Globus pallidus (tissue), 1 donor: ENCODE measurements around the gene RNF224.
"Not testable (repeated sequence)": the region's sequence is repeated elsewhere in the genome, so short reads cannot be mapped to it uniquely, and the experiment has no call there.

ENCODE experiments used
- DNase-seq: peaks from one replicate; pipeline ENCODE4 v3.0.0-alpha.2; 2015; ENCODE audit warnings: low spot score

RNF224 gene

DNA sequence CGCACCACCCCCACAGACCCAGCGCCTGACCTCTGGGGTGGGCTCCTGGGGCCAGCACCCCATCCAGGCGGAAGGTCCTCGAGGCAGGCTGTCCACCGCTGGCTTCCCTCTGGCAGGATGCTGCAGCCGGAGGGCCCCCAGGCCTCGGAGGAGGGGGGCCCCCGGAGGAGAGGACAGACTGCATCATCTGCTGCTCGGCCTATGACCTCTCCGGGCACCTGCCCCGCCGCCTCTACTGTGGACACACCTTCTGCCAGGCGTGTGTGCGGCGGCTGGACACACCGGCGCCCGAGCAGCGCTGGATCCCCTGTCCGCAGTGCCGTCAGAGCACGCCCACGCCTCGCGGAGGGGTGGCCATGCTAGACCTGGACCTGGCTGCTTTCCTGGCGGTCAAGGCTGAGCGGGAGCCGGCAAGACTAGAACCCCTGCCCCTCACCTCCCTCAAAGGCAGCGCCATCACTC, 1.2 kb downstream of the RNF224 start:
- DNase-seq = no peak

- DNase-seq = no peak
Observed at GRCh38 chr9:137228968-137229896, 1.9 kb downstream of the RNF224 start.

DNA sequence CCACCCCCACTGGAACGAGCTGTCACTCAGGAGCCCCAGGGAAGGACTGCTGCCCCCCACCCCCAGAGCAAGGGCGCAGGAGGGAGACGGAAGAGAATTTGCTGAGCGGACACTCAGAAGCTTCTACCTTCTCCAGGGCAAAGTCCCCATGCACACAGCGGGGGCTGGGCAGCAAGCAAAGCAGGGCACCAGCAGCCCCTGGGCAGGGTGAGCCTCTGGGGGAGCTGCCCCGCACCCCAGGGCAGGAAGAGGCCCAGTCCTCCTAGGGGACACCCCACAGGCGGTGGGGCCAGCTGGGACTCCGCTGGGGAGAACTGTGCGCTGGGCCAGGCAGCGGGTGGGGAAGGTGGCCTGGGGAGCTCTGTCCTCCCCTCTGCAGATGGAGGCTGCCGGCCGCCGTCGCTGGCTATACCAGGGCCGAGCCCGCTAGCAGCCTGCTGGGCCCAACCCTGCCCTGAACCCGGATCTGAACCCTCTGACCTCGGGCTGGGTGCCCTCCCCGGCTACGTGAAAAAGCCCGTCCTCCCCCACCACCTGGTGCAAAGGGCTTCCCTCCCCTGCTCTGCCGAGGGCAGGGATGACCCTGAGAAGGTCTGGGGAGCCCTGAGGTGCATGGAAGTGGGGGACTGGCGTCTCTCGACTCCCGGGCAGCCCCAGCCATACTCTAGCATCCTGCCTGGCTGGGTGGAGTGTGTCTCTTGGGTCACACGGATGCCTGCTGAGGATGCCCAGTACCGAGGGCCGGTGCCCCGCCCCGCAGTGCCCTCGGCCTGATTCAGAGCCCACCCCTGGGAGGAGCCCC, 2.8 kb downstream of the RNF224 start:
- DNase-seq = no peak

DNA sequence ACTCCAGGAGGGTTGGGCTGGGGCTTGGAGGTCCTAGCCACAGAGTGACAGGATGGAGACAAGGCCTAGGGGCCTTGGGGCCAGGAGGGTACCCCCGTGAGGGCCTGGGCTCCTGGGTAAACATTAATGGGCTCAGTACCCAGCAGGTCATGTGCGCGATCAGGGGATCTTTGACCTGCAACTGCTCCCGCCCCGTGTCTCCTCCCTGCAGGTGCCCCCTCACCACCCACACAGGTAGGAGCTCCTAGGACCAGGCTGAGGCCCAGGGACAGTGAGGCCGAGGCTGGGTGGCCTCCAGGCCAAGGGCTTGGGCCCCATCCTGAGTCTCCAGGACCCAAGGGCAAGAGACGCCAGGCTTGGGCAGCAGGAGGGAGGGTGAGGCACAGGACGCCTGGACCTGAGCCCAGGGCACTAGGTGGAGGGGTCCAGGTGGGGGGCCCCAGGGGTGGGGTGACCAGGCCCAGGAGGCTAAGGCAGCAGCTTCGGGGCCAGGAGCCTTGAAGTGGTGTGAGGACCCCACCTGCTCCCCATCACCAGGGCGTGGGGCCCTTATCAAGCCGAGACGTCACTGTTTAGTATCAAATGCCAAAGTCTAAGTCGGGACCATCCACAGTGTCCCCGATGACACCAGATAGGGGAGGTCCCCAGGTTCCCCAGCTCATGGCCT, 3.5 kb downstream of the RNF224 start, which contains the start of gene SLC34A3:
SLC34A3 (plus strand) TSS at position 197 of the 667 bp plus-strand sequence. CDS start 802 bp downstream, outside the sequence.
- no peak for DNase-seq

DNA sequence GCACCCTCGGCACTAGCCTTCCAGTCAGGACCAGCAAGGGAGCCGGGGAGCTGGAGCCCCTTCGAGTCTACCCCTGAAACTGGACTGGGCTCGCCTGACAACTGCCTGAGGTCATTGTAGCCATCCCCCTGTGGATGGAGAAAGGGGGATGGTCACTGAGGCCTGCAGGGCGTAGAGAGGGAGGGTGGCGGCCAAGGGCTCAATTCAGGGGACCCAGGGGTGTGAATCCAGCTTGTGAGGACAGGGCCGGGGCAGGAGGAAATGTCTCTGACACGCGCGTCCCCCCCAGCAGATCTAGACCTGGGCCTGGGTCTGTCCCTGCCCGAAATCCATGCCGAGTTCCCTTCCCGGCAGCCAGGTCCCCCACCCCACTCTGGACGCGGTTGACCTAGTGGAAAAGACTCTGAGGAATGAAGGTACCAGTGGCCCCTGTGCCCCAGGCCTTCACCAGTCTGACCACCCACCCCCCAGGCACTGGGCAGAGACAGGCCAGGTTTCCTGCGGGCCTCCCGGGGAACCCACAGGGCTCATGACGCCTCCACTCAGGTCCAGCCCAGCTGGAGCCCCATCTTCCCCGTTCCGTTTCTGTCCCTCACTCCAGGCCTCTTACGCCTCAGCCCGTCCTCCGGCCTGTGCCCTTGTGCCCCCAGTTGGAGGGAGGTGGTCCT, 4.2 kb downstream of the RNF224 start:
- DNase-seq = no peak

GRCh38 chr9:137232101-137232500, 4.8 kb downstream of the RNF224 start:
- DNase-seq = no peak

- no peak for DNase-seq
Observed at GRCh38 chr9:137232510-137232909, 5.2 kb downstream of the RNF224 start.

GRCh38 chr9:137233143-137233980, 6.1 kb downstream of the RNF224 start:
- DNase-seq = no peak

GRCh38 chr9:137234055-137234697, 6.9 kb downstream of the RNF224 start:
- no peak for DNase-seq

DNA sequence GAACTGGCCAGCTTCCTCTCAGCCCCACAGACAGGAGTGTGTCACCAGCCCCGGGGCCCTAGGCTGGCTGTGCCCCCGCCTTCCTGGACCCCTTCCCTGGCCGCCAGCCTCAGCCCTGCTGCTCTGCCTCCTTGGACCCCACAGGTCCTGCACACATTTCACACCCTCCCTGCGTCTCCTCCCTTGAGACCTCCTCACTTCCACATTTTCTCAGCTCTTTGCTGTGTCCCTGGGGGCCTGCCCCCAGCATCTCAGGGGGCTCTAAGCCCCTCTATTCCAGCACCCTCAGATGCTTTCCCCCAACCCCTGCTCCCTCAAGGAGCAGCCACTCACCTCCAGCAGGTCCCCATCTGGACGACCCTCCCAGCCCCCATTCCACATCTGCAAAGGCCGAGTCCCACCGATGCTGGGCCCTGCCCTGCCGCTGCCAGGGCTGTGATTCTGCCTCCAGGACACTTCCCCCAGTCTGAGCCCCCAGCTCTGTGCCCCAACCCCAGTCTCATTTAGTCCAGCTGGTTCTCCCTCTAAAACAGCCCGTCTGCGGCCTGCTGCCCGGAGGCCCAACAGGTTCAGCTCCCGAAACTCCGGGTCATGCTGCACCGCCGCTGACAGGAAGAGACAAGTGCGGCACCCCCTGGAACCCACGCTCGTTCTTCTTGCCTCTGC, 7.6 kb downstream of the RNF224 start:
- DNase-seq = no peak

GRCh38 chr9:137235424-137236237, 8.3 kb downstream of the RNF224 start:
- DNase-seq = no peak

DNA sequence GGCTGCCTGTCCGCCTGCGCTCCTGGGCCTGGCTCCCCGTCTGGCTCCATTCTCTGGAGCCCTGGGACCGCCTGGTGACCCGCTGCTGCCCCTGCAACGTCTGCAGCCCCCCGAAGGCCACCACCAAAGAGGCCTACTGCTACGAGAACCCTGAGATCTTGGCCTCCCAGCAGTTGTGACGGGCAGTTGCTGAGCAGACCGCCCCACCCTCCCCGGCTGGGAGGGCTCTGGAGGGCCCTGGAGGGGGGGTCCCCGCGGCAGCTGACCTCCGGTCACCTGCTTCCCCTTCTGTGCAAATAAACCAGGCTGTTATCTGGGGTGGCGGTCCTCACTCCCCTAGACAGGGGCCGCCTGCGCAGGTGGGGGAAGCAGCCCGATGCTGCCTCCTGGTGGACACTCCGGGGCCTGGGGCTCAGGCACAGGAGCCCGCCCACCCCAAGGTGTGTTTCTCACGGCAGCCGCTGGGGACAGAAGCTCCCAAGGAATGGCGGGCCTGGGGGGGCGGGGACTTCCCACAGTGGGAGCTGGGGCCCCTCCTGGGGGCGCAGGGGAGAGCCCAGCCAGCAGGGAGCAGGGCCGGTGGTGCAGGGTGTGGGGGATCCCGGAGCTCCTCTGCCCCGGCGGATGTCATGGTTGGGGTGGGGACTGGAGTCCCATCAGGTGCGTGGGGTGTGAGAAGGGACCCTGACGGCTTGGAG, 9.1 kb downstream of the RNF224 start:
- DNase-seq = peak; percentile 72

DNA sequence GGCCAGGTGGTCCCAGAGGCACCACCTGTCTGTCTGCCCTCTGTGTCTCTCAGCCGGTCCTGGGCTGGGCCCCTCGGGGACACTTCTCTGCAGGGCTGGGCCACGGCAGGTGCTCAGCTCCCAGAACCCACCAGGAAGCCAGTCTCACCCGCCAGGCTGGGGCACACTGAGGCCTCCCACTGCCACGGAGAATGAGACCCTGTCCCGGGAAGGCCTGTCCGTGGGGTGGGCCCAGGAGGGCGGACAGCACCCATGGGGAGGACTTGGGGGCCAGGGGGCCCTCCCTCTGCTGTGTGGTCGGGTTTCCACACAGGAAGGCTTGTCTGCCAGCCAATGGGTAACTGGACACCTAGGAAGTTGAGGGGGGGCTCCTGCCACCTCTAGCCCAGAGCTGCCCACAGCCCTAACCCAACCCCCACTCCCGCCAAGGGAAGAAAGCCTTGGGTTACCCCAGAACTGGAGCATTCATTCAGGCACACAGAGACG, 9.7 kb downstream of the RNF224 start:
- no peak for DNase-seq

GRCh38 chr9:137237759-137238726, 10.7 kb downstream of the RNF224 start:
- DNase-seq = peak; percentile 92

DNA sequence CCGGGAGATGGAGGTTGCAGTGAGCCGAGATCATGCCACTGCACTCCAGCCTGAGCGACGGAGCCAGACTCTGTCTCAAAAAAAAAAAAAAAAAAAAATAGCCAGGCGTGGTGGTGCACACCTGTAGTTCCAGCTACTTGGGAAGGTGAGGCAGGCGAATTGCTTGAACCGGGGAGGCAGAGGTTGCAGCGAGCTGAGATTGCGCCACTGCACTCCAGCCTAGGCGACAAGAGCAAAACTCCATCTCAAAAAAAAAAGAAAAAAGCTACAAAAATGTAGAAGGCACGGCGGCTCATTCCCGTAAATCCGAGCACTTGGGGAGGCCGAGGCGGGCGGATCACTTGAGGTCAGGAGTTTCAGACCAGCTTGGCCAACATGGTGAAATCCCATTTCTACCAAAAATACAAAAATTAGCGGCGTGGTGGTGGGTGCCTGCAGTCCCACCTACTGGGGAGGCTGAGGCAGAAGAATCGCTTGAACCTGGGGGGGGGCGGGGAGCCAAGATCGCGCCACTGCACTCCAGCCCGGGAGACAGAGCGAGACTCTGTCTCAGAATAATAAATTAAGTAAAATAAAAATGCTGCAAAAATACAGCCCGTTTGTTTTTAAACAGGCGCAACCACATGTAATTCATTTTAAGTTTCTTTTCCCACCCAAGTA, 12.4 kb downstream of the RNF224 start:
- not testable (repeated sequence) for DNase-seq

DNA sequence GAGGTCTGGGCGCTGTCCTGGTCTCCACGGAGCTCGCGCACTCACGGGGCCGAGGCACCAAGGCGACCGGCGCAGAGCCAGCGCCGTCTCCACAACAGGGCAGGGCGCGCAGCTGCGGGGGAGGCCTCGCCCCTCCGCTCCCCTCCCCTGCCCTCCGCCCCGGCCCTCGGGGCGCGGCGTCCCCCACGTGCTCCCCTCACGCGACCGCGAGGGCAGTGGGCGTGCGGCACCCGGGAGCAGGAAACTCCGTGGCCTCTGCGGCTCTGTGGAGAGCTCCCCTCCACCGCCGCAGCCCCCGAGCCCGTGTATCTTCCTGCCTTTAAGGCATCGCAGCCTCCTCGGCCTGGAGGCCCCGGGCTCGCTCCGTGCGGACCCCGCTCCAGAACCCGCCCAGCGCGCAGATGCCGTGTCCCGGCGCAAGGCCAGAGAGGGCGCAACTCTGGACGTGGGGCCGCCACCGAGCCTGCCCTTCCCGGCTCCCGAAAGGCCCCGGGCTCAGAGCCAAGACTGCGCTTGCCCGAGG, 13.1 kb downstream of the RNF224 start:
- peak; percentile 82 for DNase-seq
